Activated naive CD8-positive, alpha-beta T cell treated with anti-CD3 and anti-CD28 coated beads, Interleukin-2, amount 50 U/mL, for 24 hours (primary cell): ENCODE data around the gene CABP5.

Experiments
- ATAC-seq: fragments of 150-1000 bp; cut with Tn5 transposase; one replicate; pipeline ENCODE4 v1.10.0; 2021
- DNase-seq: peaks from one replicate; pipeline ENCODE4 v3.0.0; 2021
- H3K27ac Mint-ChIP-seq: one replicate; pipeline ENCODE4 v1.8.0; 2021; ENCODE audit warnings: mild to moderate bottlenecking, mixed read lengths
- H3K27me3 Mint-ChIP-seq: one replicate; pipeline ENCODE4 v1.8.0; 2021; ENCODE audit warnings: mixed read lengths
- H3K36me3 Mint-ChIP-seq: one replicate; pipeline ENCODE4 v1.8.0; 2021; ENCODE audit warnings: low read depth, mixed read lengths
- H3K4me1 Mint-ChIP-seq: one replicate; pipeline ENCODE4 v1.8.0; 2021; ENCODE audit warnings: mixed read lengths
- H3K4me3 Mint-ChIP-seq: one replicate; pipeline ENCODE4 v1.8.0; 2021; ENCODE audit warnings: mild to moderate bottlenecking, moderate library complexity, mixed read lengths
- H3K9me3 Mint-ChIP-seq: one replicate; pipeline ENCODE4 v1.8.0; 2021; ENCODE audit warnings: mixed read lengths

The CABP5 gene

GRCh38 chr19:48000846-48001245, 43.0 kb downstream of the CABP5 start:
- no peak for ATAC-seq
- Mint-ChIP-seq H3K27ac (no peak overlapping the region), H3K4me1 (no peaks in the 10 kb centered on the region), H3K4me3 (no peak overlapping the region), H3K9me3 (no peaks in the 10 kb centered on the region), H3K27me3 (peaks cover 15% of the 10 kb centered on the region), H3K36me3 (no peaks in the 10 kb centered on the region)
- no peak for DNase-seq

GRCh38 chr19:47998800-47999199, 45.1 kb downstream of the CABP5 start:
- H3K27me3 Mint-ChIP-seq = peaks cover 17% of the 10 kb centered on the region
- no peak for ATAC-seq
- DNase-seq = no peak
- no peak overlapping the region for H3K27ac Mint-ChIP-seq
- no peaks in the 10 kb centered on the region for H3K4me1 Mint-ChIP-seq
- no peaks in the 10 kb centered on the region for H3K36me3 Mint-ChIP-seq
- H3K9me3 Mint-ChIP-seq = peaks cover 3% of the 10 kb centered on the region
- H3K4me3 Mint-ChIP-seq = no peak overlapping the region

- DNase-seq (no peak), ATAC-seq (no peak)
- no peak overlapping the region for H3K4me3 Mint-ChIP-seq
- no peaks in the 10 kb centered on the region for H3K4me1 Mint-ChIP-seq
- H3K27me3 Mint-ChIP-seq = peaks cover 18% of the 10 kb centered on the region
- H3K36me3 Mint-ChIP-seq = no peaks in the 10 kb centered on the region
- no peak overlapping the region for H3K27ac Mint-ChIP-seq
- peaks cover 3% of the 10 kb centered on the region for H3K9me3 Mint-ChIP-seq
These were observed 47.6 kb downstream of the CABP5 start for GRCh38 chr19:47996230-47996727.

- Mint-ChIP-seq H3K27ac (no peak within 1 kb of the TSS), H3K4me1 (no peaks in the 10 kb centered on the region), H3K27me3 (peaks cover 26% of the 10 kb centered on the region), H3K4me3 (no peak within 1 kb of the TSS), H3K9me3 (peaks cover 3% of the 10 kb centered on the region), H3K36me3 (no peaks in the 10 kb centered on the region)
- ATAC-seq (no peak), DNase-seq (no peak)
These were observed 49.6 kb downstream of the CABP5 start, which contains the start of gene ELSPBP1 for GRCh38 chr19:47994209-47994802. Gene ELSPBP1, plus strand, starts transcription at chr19:47994632. Its CDS starts 14,036 bp downstream, at chr19:48008668.

GRCh38 chr19:47992070-47992469, 51.8 kb downstream of the CABP5 start, which contains the start of gene BSPH1:
Gene BSPH1, minus strand, starts transcription at chr19:47992170. Its CDS starts 89 bp downstream, at chr19:47992081.
- DNase-seq (no peak), ATAC-seq (no peak)
- H3K4me1 Mint-ChIP-seq = no peaks in the 10 kb centered on the region
- no peak within 1 kb of the TSS for H3K27ac Mint-ChIP-seq
- H3K36me3 Mint-ChIP-seq = no peaks in the 10 kb centered on the region
- H3K27me3 Mint-ChIP-seq = peaks cover 27% of the 10 kb centered on the region
- H3K9me3 Mint-ChIP-seq = peaks cover 3% of the 10 kb centered on the region
- no peak within 1 kb of the TSS for H3K4me3 Mint-ChIP-seq

- Mint-ChIP-seq H3K4me1 (no peaks in the 10 kb centered on the region), H3K36me3 (no peaks in the 10 kb centered on the region), H3K4me3 (no peak overlapping the region), H3K27me3 (peaks cover 25% of the 10 kb centered on the region), H3K9me3 (peaks cover 3% of the 10 kb centered on the region), H3K27ac (no peak overlapping the region)
- no peak for ATAC-seq
- DNase-seq = no peak
These were observed 52.6 kb downstream of the CABP5 start for GRCh38 chr19:47991191-47991808.
